ENCODE results near the gene FLNC. TPM values are rescaled to one million over a fixed set of nuclear protein-coding genes. Genes with fewer than 3 reads are reported as not detected.

Gene FLNC
- polyA plus RNA-seq, 1 of the 3 experiments (the other 2 are of a cell fraction): 43.7 TPM

GRCh38 chr7:128893251-128894100 is 63.3 kb downstream of the FLNC start:
- Histone ChIP-seq H3K9ac (no peak overlapping the region), H3K36me3 (replicated peaks in 1 of 2; ENCODE audit: control insufficient read depth in 1 of 2, insufficient read depth in 2 of 2, low read length in 1 of 2) (no peaks in the 10 kb centered on the region), H3K9me2 (no peaks in the 10 kb centered on the region), H2AFZ (ENCODE audit: low read depth) (no peak overlapping the region), H3K79me2 (ENCODE audit: insufficient read depth) (no peaks in the 10 kb centered on the region), H3K4me3 (ENCODE audit: low read depth in 2 of 2, low read length in 1 of 2) (no peak overlapping the region), H3K4me1 (ENCODE audit: control insufficient read depth in 1 of 2, insufficient read depth in 2 of 2, low read depth in 1 of 2, low read length in 1 of 2) (no peaks in the 10 kb centered on the region; a peak in 1 of 4 replicates), H4K20me1 (ENCODE audit: insufficient read depth) (no peaks in the 10 kb centered on the region), H3K9me3 (no peaks in the 10 kb centered on the region), H3K4me2 (no peak overlapping the region), H3K27ac (ENCODE audit: low read depth in 2 of 2, low read length in 1 of 2) (no peak overlapping the region), H3K27me3 (ENCODE audit: insufficient read depth) (peaks cover 14% of the 10 kb centered on the region; the same call in 1 of the 2 replicates), H3F3A (replicated peaks; ENCODE audit: insufficient read depth) (no peaks in the 10 kb centered on the region)
- CTCF ChIA-PET: interaction anchor here (0.5 to 4.1 kb wide), 6 partner anchors 8 to 433 kb away, joined by 3 to 31 read pairs (median 4); no protein-coding TSS in a partner anchor
- POLR2A ChIA-PET: no interaction called here
- DNase-seq: peak; percentile 42
- WGBS (ENCODE audit: low lambda C conversion rate): 85% methylated on average over 11 of the region's 23 CpGs
- TF ChIP-seq USF2 (IDR thresholded peaks at IDR 0.05; ENCODE audit: borderline replicate concordance, low read depth, low read length): no peak
- no peak for TF ChIP-seq JUND (IDR thresholded peaks at IDR 0.05)
- TF ChIP-seq MXI1 (IDR thresholded peaks at IDR 0.05; ENCODE audit: low read depth, low read length): no peak
- TF ChIP-seq RCOR1 (IDR thresholded peaks at IDR 0.05; ENCODE audit: low read length): no peak
- no peak for TF ChIP-seq RXRA (IDR thresholded peaks at IDR 0.05; ENCODE audit: borderline replicate concordance, low read depth)
- no peak for TF ChIP-seq FOXJ3 (CRISPR knock-in tag; IDR thresholded peaks at IDR 0.05)
- TF ChIP-seq SMC3 (IDR thresholded peaks at IDR 0.05; ENCODE audit: low read depth, low read length): no peak
- no peak for TF ChIP-seq EP300 (IDR thresholded peaks at IDR 0.05; ENCODE audit: borderline replicate concordance in 1 of 2, low read depth in 1 of 2, low read length in 1 of 2)
- TF ChIP-seq MEF2A (IDR thresholded peaks at IDR 0.05; ENCODE audit: borderline replicate concordance, low read depth): no peak
- TF ChIP-seq GABPA (IDR thresholded peaks at IDR 0.05; ENCODE audit: low read depth): no peak

- ChIA-PET CTCF (interaction anchor here (0.5 to 4.1 kb wide), 5 partner anchors 9 to 434 kb away, joined by 3 to 31 read pairs (median 5); no protein-coding TSS in a partner anchor), POLR2A (no interaction called here)
- no peaks in the 10 kb centered on the region for H3K9me2 ChIP-seq
- no peaks in the 10 kb centered on the region for H3F3A ChIP-seq (replicated peaks; ENCODE audit: insufficient read depth)
- no peak overlapping the region for H3K4me2 ChIP-seq
- H4K20me1 ChIP-seq (ENCODE audit: insufficient read depth): no peaks in the 10 kb centered on the region
- no peak overlapping the region for H3K9ac ChIP-seq
- no peak overlapping the region for H3K4me3 ChIP-seq (ENCODE audit: low read depth in 2 of 2, low read length in 1 of 2)
- H3K79me2 ChIP-seq (ENCODE audit: insufficient read depth): no peaks in the 10 kb centered on the region
- 0 out of 2 replicates have a peak, but pooled peaks cover 3% of the 10 kb centered on the region for H3K9me3 ChIP-seq
- H3K36me3 ChIP-seq (replicated peaks in 1 of 2; ENCODE audit: control insufficient read depth in 1 of 2, insufficient read depth in 2 of 2, low read length in 1 of 2): no peaks in the 10 kb centered on the region
- peaks cover 14% of the 10 kb centered on the region; the same call in 1 of the 2 replicates for H3K27me3 ChIP-seq (ENCODE audit: insufficient read depth)
- no peaks in the 10 kb centered on the region; a peak in 1 of 4 replicates for H3K4me1 ChIP-seq (ENCODE audit: control insufficient read depth in 1 of 2, insufficient read depth in 2 of 2, low read depth in 1 of 2, low read length in 1 of 2)
- TF ChIP-seq RFX5 (IDR thresholded peaks at IDR 0.05; ENCODE audit: low read length) (no peak), TAF1 (IDR thresholded peaks at IDR 0.05; ENCODE audit: borderline replicate concordance, low read depth, low read length) (no peak), TCF12 (IDR thresholded peaks at IDR 0.05) (no peak), EZH2phosphoT487 (IDR thresholded peaks at IDR 0.05; ENCODE audit: borderline replicate concordance, low read depth) (no peak), FOSL2 (IDR thresholded peaks at IDR 0.05; ENCODE audit: borderline replicate concordance, low read depth) (no peak), IRF3 (IDR thresholded peaks at IDR 0.05; ENCODE audit: low read depth, low read length) (no peak), CTCF (IDR thresholded peaks at IDR 0.05) (no peak), USF2 (IDR thresholded peaks at IDR 0.05; ENCODE audit: borderline replicate concordance, low read depth, low read length) (no peak), SMC3 (IDR thresholded peaks at IDR 0.05; ENCODE audit: low read depth, low read length) (no peak)
- no peak overlapping the region for H2AFZ ChIP-seq (ENCODE audit: low read depth)
- H3K27ac ChIP-seq (ENCODE audit: low read depth in 2 of 2, low read length in 1 of 2): no peak overlapping the region
- DNase-seq: peak; percentile 23
- WGBS (ENCODE audit: low lambda C conversion rate): 80% methylated on average over 6 of the region's 6 CpGs
Observed at GRCh38 chr7:128894101-128894440, 63.9 kb downstream of the FLNC start.

All from SK-N-SH (cell line).